DND-41 (cell line): ENCODE measurements around the gene CYP21A2.
"Not testable (repeated sequence)": the region's sequence is repeated elsewhere in the genome, so short reads cannot be mapped to it uniquely, and the experiment has no call there.

ENCODE experiments used
- CTCF ChIP-seq: IDR thresholded peaks from 2 replicates; pipeline ENCODE4 v1.5.1; 2012; ENCODE audit warnings: borderline replicate concordance, low read length, moderate library complexity, mild to moderate bottlenecking; ENCODE audit not compliant: poor library complexity, severe bottlenecking; ENCODE audit errors: extremely low read depth
- EZH2 ChIP-seq: IDR thresholded peaks from 3 replicates; pipeline ENCODE4 v1.6.1; 2012; ENCODE audit warnings: borderline replicate concordance, low read depth, mild to moderate bottlenecking, moderate library complexity, low read length, inconsistent platforms; ENCODE audit not compliant: severe bottlenecking

- TF ChIP-seq CTCF, EZH2: not testable (repeated sequence)
These were observed 35.5 kb upstream of the CYP21A2 start for GRCh38 chr6:32002546-32003268.
